K562 (cell line): ENCODE data around the gene MAST3. TPM values are rescaled to one million over a fixed set of nuclear protein-coding genes. Genes with fewer than 3 reads are reported as not detected.

Experiments
- ATF1 ChIP-seq, 2 experiments: fragments of 450-650 bp in 1 of 2; IDR thresholded peaks; 2 replicates each; pipeline ENCODE4 v1.6.1; 2016; ENCODE audit warnings: missing compliant biosample characterization in 1 of 2, missing genetic modification characterization in 1 of 2
- ATF6 ChIP-seq: sonication (generic); formaldehyde crosslinking; IDR thresholded peaks from 2 replicates; pipeline ENCODE4 v1.4.0; 2020; ENCODE audit warnings: mild to moderate bottlenecking, missing genetic modification reagents
- BRD9 ChIP-seq: fragments of 450-650 bp; IDR thresholded peaks from 2 replicates; pipeline ENCODE4 v1.6.1; 2018; ENCODE audit warnings: low read depth; ENCODE audit not compliant: partially characterized antibody
- COPS2 ChIP-seq: fragments of 450-650 bp; conservative IDR thresholded peaks from 2 replicates; pipeline ENCODE4 v1.6.1; 2016; ENCODE audit warnings: mild to moderate bottlenecking, moderate library complexity
- EHMT2 ChIP-seq: fragments of 450-650 bp; IDR thresholded peaks from 2 replicates; pipeline ENCODE4 v1.6.1; 2018; ENCODE audit warnings: antibody characterized with exemption
- KHSRP ChIP-seq: fragments of 450-650 bp; IDR thresholded peaks from 2 replicates; pipeline ENCODE4 v1.6.1; 2017
- MITF ChIP-seq: IDR thresholded peaks from 2 replicates; pipeline ENCODE4 v1.6.1; 2014; ENCODE audit warnings: antibody characterized with exemption
- MTF1 ChIP-seq: fragments of 250-450 bp; sonication (Bioruptor Pico); IDR thresholded peaks from 2 replicates; pipeline ENCODE4 v1.9.0; 2021; ENCODE audit warnings: moderate library complexity, mild to moderate bottlenecking, inconsistent platforms, borderline replicate concordance
- NEUROD1 ChIP-seq: fragments of 150-350 bp; IDR thresholded peaks from 2 replicates; pipeline ENCODE4 v1.6.1; 2014; ENCODE audit warnings: borderline replicate concordance, low read length, low read depth; ENCODE audit not compliant: partially characterized antibody
- SIN3B ChIP-seq: fragments of 450-650 bp; IDR thresholded peaks from 2 replicates; pipeline ENCODE4 v1.6.1; 2017; ENCODE audit warnings: low read depth, mild to moderate bottlenecking, moderate library complexity
- SMC3 ChIP-seq: conservative IDR thresholded peaks from 2 replicates; pipeline ENCODE4 v1.6.1; 2011; ENCODE audit warnings: low read depth, low read length, improper control_type of control experiment; ENCODE audit not compliant: insufficient read depth
- STAG1 ChIP-seq: sonication (generic); formaldehyde crosslinking; IDR thresholded peaks from 2 replicates; pipeline ENCODE4 v1.5.0; 2020; ENCODE audit warnings: missing genetic modification reagents, borderline replicate concordance
- TAL1 ChIP-seq: fragments of 450-650 bp; IDR thresholded peaks from 2 replicates; pipeline ENCODE4 v1.6.1; 2016; ENCODE audit warnings: mild to moderate bottlenecking
- ZBTB17 ChIP-seq: fragments of 450-650 bp; formaldehyde crosslinking; IDR thresholded peaks from 2 replicates; pipeline ENCODE4 v1.4.0; 2020; ENCODE audit warnings: mild to moderate bottlenecking
- ZNF146 ChIP-seq: IDR thresholded peaks from one replicate; pipeline ENCODE4 v1.6.1; 2018; ENCODE audit warnings: missing compliant biosample characterization; ENCODE audit not compliant: unreplicated experiment
- ZNF224 ChIP-seq: sonication (generic); formaldehyde crosslinking; IDR thresholded peaks from 2 replicates; pipeline ENCODE4 v1.8.0; 2022; ENCODE audit warnings: mild to moderate bottlenecking, missing genetic modification reagents
- ZNF830 ChIP-seq: fragments of 250-450 bp; sonication (Bioruptor Pico); IDR thresholded peaks from 2 replicates; pipeline ENCODE4 v1.5.0; 2021; ENCODE audit warnings: mild to moderate bottlenecking
- polyA plus RNA-seq, 8 experiments: library from polyadenylated mRNA; depleted of rRNA in 4 of 8; stranded (reverse) in 5 of 8; unstranded in 3 of 8; fragments of >200 nt; fragmentation: Nextera tagmentation in 2 of 8; fragmentation: Illumina TruSeq in 1 of 8; extraction: Ambion mirVana in 2 of 8; extraction: Trizol in 1 of 8; gene quantifications; 2 replicates each; pipeline versions ENCODE4 v1.2.1 to v1.2.3, GENCODE V29; 2011 to 2014; ENCODE audit warnings: inconsistent platforms in 1 of 8, missing spikeins in 1 of 8
- total RNA-seq, 7 experiments: library from RNA; depleted of rRNA in 6 of 7; stranded (reverse); fragments of >200 nt in 6 of 7; fragmentation: Illumina TruSeq in 2 of 7; extraction: Trizol in 2 of 7; gene quantifications; 2 replicates each; pipeline versions ENCODE4 v1.2.1 to v1.2.3, GENCODE V29; 2011 to 2021; ENCODE audit warnings: low replicate concordance in 1 of 7
- TF ChIP-seq, protein P1 (sequence below), 2 experiments: fragments of 450-650 bp; IDR thresholded peaks; 2 replicates each; pipeline ENCODE4 v1.6.1; 2016; ENCODE audit warnings: mild to moderate bottlenecking in 2 of 2, borderline replicate concordance in 1 of 2, low read depth in 1 of 2, moderate library complexity in 1 of 2

The MAST3 gene
- total and polyA plus RNA-seq, 9 of the 15 experiments (the other 6 are each of a cell fraction or from before 2014, with no cell fraction given) = 0.94 to 9.9 (median 2.4) TPM

DNA sequence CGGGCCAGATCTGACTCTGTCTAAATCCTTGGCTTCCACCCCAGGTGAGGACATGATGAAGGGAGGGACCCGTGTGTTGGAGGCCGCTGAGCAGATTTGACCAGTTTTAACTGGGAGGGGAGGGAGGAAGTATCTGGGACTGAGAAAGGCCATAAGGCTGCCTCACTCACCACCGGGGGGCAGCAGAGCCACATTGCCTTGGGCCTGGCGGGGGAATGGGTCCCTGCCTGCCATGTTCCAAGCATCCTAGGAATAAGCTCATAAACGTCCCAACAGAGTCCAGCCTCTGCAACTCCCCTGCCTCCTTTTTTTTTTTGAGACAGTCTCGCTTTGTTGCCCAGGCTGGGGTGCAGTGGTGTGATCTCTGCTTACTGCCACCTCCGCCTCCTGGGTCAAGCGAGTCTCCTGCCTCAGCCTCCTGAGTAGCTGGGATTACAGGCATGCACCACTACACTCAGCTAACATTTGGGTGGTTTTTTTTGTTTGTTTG, 15.5 kb downstream of the MAST3 start (continued):
- TF ChIP-seq, protein P1, sequence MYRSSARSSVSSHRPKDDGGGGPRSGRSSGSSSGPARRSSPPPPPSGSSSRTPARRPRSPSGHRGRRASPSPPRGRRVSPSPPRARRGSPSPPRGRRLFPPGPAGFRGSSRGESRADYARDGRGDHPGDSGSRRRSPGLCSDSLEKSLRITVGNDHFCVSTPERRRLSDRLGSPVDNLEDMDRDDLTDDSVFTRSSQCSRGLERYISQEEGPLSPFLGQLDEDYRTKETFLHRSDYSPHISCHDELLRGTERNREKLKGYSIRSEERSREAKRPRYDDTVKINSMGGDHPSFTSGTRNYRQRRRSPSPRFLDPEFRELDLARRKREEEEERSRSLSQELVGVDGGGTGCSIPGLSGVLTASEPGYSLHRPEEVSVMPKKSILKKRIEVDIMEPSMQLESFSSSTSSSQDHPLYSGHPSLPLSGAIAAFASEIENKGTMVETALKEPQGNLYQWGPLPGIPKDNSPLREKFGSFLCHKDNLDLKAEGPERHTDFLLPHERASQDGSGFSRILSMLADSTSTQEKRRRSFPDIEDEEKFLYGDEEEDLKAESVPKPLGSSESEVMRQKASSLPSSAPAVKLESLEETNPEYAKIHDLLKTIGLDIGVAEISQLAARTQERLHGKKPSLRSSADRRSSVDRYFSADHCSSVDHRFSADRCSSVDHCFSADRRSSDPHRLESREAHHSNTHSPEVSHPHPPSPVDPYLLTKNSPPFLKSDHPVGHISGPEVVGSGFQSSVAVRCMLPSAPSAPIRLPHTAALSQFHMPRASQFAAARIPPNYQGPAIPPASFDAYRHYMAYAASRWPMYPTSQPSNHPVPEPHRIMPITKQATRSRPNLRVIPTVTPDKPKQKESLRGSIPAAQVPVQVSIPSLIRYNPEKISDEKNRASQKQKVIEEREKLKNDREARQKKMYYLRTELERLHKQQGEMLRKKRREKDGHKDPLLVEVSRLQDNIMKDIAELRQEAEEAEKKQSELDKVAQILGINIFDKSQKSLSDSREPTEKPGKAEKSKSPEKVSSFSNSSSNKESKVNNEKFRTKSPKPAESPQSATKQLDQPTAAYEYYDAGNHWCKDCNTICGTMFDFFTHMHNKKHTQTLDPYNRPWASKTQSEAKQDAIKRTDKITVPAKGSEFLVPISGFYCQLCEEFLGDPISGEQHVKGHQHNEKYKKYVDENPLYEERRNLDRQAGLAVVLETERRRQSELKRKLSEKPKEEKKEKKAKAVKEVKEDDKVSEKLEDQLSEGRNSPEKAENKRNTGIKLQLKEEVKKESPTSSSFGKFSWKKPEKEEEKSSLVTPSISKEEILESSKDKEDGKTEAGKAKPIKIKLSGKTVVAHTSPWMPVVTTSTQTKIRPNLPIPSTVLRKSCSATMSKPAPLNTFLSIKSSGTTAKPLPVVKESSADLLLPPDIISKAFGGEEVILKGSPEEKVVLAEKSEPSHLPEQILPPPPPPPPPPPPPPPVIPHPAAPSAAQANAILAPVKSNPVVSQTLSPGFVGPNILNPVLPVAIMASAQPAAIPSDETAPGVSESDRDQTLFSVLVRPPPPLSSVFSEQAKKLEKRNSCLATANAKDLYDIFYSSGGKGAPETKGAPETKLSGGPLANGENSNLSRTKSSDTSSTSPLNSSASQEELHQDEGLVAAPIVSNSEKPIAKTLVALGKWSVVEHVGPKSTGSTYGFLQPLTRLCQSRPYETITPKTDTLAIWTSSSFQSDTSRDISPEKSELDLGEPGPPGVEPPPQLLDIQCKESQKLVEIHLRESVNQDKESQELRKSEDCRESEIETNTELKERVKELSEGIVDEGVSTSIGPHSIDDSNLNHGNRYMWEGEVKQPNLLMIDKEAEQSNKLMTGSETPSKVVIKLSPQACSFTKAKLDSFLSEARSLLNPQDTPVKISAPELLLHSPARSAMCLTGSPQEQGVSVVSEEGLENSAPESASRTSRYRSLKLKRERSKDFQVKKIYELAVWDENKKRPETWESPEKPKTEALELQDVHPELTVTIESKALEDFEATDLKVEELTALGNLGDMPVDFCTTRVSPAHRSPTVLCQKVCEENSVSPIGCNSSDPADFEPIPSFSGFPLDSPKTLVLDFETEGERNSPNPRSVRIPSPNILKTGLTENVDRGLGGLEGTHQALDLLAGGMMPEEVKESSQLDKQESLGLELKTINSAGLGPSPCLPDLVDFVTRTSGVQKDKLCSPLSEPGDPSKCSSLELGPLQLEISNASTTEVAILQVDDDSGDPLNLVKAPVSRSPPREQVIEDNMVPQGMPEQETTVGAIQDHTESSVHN (IDR thresholded peaks at IDR 0.05; ENCODE audit: borderline replicate concordance in 1 of 2, low read depth in 1 of 2) = no peak
- no peak for TF ChIP-seq EHMT2
- no peak for TF ChIP-seq MTF1 (CRISPR knock-in tag)
- no peak for TF ChIP-seq COPS2
- TF ChIP-seq SMC3 = peak; percentile 91
- TF ChIP-seq ATF1 (CRISPR knock-in tag; IDR thresholded peaks at IDR 0.05) = no peak
- TF ChIP-seq ATF1 (tag; IDR thresholded peaks at IDR 0.05) = no peak
- TF ChIP-seq TAL1 = peak; percentile 4; the same call in 1 of the 2 replicates
- no peak for TF ChIP-seq ZNF146 (CRISPR knock-in tag)
- TF ChIP-seq ZNF224 (CRISPR knock-in tag) = no peak
- TF ChIP-seq ATF6 (CRISPR knock-in tag) = no peak
- no peak for TF ChIP-seq ZBTB17 (CRISPR knock-in tag)
- peak; percentile 33 for TF ChIP-seq NEUROD1
- TF ChIP-seq MITF = no peak
- no peak for TF ChIP-seq SIN3B
- no peak for TF ChIP-seq ZNF830 (CRISPR knock-in tag)
- peak; percentile 74 for TF ChIP-seq STAG1 (CRISPR knock-in tag)
- TF ChIP-seq KHSRP = no peak
- TF ChIP-seq BRD9 = no peak
